Activated CD8-positive, alpha-beta memory T cell treated with anti-CD3 and anti-CD28 coated beads, Interleukin-2, amount 10 ng/mL, durations not matched to agents 7 days and 5 days (primary cell): ENCODE data around the gene MMP17. TPM values are rescaled to one million over a fixed set of nuclear protein-coding genes. Genes with fewer than 3 reads are reported as not detected.
A peak's percentile ranks its signal among the peaks of the same experiment; 100 is the strongest.

ENCODE experiments used
- ATAC-seq: fragments of 150-1000 bp; cut with Tn5 transposase; one replicate; pipeline ENCODE4 v1.10.0; 2021; ENCODE audit warnings: moderate library complexity
- CTCF ChIA-PET: fragments of 350-600 bp; sonication (Branson Sonifier 250); formaldehyde crosslinking; loops from one replicate; lab custom pipeline; 2021; ENCODE audit warnings: antibody characterized with exemption; lab: Charles Lee
- DNase-seq: peaks from one replicate; pipeline ENCODE4 v3.0.0-alpha.2; 2020
- H3K27ac Mint-ChIP-seq: one replicate; pipeline ENCODE4 v1.8.0; 2021; ENCODE audit warnings: mild to moderate bottlenecking, mixed read lengths
- H3K27me3 Mint-ChIP-seq: one replicate; pipeline ENCODE4 v1.8.0; 2021; ENCODE audit warnings: mixed read lengths
- H3K36me3 Mint-ChIP-seq: one replicate; pipeline ENCODE4 v1.8.0; 2021; ENCODE audit warnings: mild to moderate bottlenecking, mixed read lengths
- H3K4me1 Mint-ChIP-seq: one replicate; pipeline ENCODE4 v1.8.0; 2021; ENCODE audit warnings: mixed read lengths
- H3K4me3 Mint-ChIP-seq: one replicate; pipeline ENCODE4 v1.8.0; 2021; ENCODE audit warnings: mild to moderate bottlenecking, moderate library complexity, mixed read lengths
- H3K9me3 Mint-ChIP-seq: one replicate; pipeline ENCODE4 v1.8.0; 2022; ENCODE audit warnings: low read depth, mixed read lengths
- total RNA-seq, 2 experiments: library from RNA; stranded (reverse); gene quantifications; one replicate each; pipeline ENCODE4 v1.2.3, GENCODE V29; 2021

Gene MMP17
- total RNA-seq, result not detected

- Mint-ChIP-seq H3K4me3 (no peak within 1 kb of the TSS), H3K27me3 (peaks cover 51% of the 10 kb centered on the region), H3K27ac (no peak within 1 kb of the TSS), H3K9me3 (no peaks in the 10 kb centered on the region), H3K4me1 (peaks cover 7% of the 10 kb centered on the region), H3K36me3 (no peaks in the 10 kb centered on the region)
- CTCF ChIA-PET, result no interaction called here
- ATAC-seq, result peak; percentile 67
- DNase-seq, result no peak
These were observed at the start of gene MMP17 for GRCh38 chr12:131827961-131828534. TSS of gene MMP17 (plus strand) at chr12:131828393. CDS start at chr12:131828495, 102 bp downstream.

GRCh38 chr12:131779027-131779426, 49.2 kb upstream of the MMP17 start:
- Mint-ChIP-seq H3K27me3 (no peaks in the 10 kb centered on the region), H3K9me3 (no peaks in the 10 kb centered on the region), H3K36me3 (peaks cover 30% of the 10 kb centered on the region), H3K4me3 (no peak overlapping the region), H3K27ac (no peak overlapping the region), H3K4me1 (peaks cover 2% of the 10 kb centered on the region)
- CTCF ChIA-PET, result no interaction called here
- no peak for ATAC-seq
- no peak for DNase-seq

- H3K27ac Mint-ChIP-seq, result no peak overlapping the region
- H3K27me3 Mint-ChIP-seq, result no peaks in the 10 kb centered on the region
- no peaks in the 10 kb centered on the region for H3K9me3 Mint-ChIP-seq
- DNase-seq (no peak), ATAC-seq (no peak)
- CTCF ChIA-PET, result no interaction called here
- no peak overlapping the region for H3K4me3 Mint-ChIP-seq
- H3K36me3 Mint-ChIP-seq, result peaks cover 28% of the 10 kb centered on the region
- no peaks in the 10 kb centered on the region for H3K4me1 Mint-ChIP-seq
These were observed 46.1 kb upstream of the MMP17 start for GRCh38 chr12:131782061-131782460.

GRCh38 chr12:131783915-131784541, 44.2 kb upstream of the MMP17 start:
- H3K27ac Mint-ChIP-seq, result no peak overlapping the region
- DNase-seq, result no peak
- ATAC-seq, result no peak
- CTCF ChIA-PET, result no interaction called here
- no peak overlapping the region for H3K4me3 Mint-ChIP-seq
- H3K27me3 Mint-ChIP-seq, result no peaks in the 10 kb centered on the region
- peaks cover 19% of the 10 kb centered on the region for H3K36me3 Mint-ChIP-seq
- no peaks in the 10 kb centered on the region for H3K9me3 Mint-ChIP-seq
- H3K4me1 Mint-ChIP-seq, result no peaks in the 10 kb centered on the region

GRCh38 chr12:131784909-131785762, 43.1 kb upstream of the MMP17 start:
- no peaks in the 10 kb centered on the region for H3K9me3 Mint-ChIP-seq
- no peak for DNase-seq
- H3K4me3 Mint-ChIP-seq, result no peak overlapping the region
- CTCF ChIA-PET, result interaction anchor here (0.6 kb wide), 1 partner anchor 333 kb away, joined by 3 read pairs; no protein-coding TSS in a partner anchor
- ATAC-seq, result no peak
- H3K36me3 Mint-ChIP-seq, result peaks cover 20% of the 10 kb centered on the region
- no peaks in the 10 kb centered on the region for H3K4me1 Mint-ChIP-seq
- H3K27me3 Mint-ChIP-seq, result no peaks in the 10 kb centered on the region
- no peak overlapping the region for H3K27ac Mint-ChIP-seq

- Mint-ChIP-seq H3K36me3 (peaks cover 22% of the 10 kb centered on the region), H3K27me3 (no peaks in the 10 kb centered on the region), H3K4me1 (no peaks in the 10 kb centered on the region), H3K27ac (no peak overlapping the region), H3K9me3 (no peaks in the 10 kb centered on the region), H3K4me3 (no peak overlapping the region)
- no peak for ATAC-seq
- DNase-seq, result no peak
- CTCF ChIA-PET, result interaction anchor here (0.6 kb wide), 1 partner anchor 333 kb away, joined by 3 read pairs; no protein-coding TSS in a partner anchor
These were observed 42.3 kb upstream of the MMP17 start for GRCh38 chr12:131785763-131786330.

GRCh38 chr12:131786331-131786730, 41.9 kb upstream of the MMP17 start:
- no peaks in the 10 kb centered on the region for H3K9me3 Mint-ChIP-seq
- no peak overlapping the region for H3K27ac Mint-ChIP-seq
- no peak for DNase-seq
- ATAC-seq, result no peak
- H3K27me3 Mint-ChIP-seq, result no peaks in the 10 kb centered on the region
- H3K4me1 Mint-ChIP-seq, result no peaks in the 10 kb centered on the region
- peaks cover 24% of the 10 kb centered on the region for H3K36me3 Mint-ChIP-seq
- CTCF ChIA-PET, result no interaction called here
- no peak overlapping the region for H3K4me3 Mint-ChIP-seq

- peaks cover 25% of the 10 kb centered on the region for H3K36me3 Mint-ChIP-seq
- H3K27me3 Mint-ChIP-seq, result no peaks in the 10 kb centered on the region
- CTCF ChIA-PET, result no interaction called here
- no peak for ATAC-seq
- no peaks in the 10 kb centered on the region for H3K4me1 Mint-ChIP-seq
- no peak overlapping the region for H3K4me3 Mint-ChIP-seq
- no peak overlapping the region for H3K27ac Mint-ChIP-seq
- no peaks in the 10 kb centered on the region for H3K9me3 Mint-ChIP-seq
- no peak for DNase-seq
These were observed 41.0 kb upstream of the MMP17 start for GRCh38 chr12:131787143-131787660.

GRCh38 chr12:131788070-131788469, 40.1 kb upstream of the MMP17 start:
- ATAC-seq (no peak), DNase-seq (no peak)
- H3K4me3 Mint-ChIP-seq, result no peak overlapping the region
- CTCF ChIA-PET, result no interaction called here
- no peaks in the 10 kb centered on the region for H3K4me1 Mint-ChIP-seq
- H3K27ac Mint-ChIP-seq, result no peak overlapping the region
- H3K27me3 Mint-ChIP-seq, result no peaks in the 10 kb centered on the region
- peaks cover 25% of the 10 kb centered on the region for H3K36me3 Mint-ChIP-seq
- no peaks in the 10 kb centered on the region for H3K9me3 Mint-ChIP-seq

GRCh38 chr12:131789638-131790037, 38.6 kb upstream of the MMP17 start:
- Mint-ChIP-seq H3K27me3 (no peaks in the 10 kb centered on the region), H3K4me3 (no peak overlapping the region), H3K36me3 (peaks cover 25% of the 10 kb centered on the region), H3K27ac (no peak overlapping the region), H3K4me1 (no peaks in the 10 kb centered on the region), H3K9me3 (no peaks in the 10 kb centered on the region)
- ATAC-seq (no peak), DNase-seq (no peak)
- CTCF ChIA-PET, result no interaction called here

- Mint-ChIP-seq H3K9me3 (no peaks in the 10 kb centered on the region), H3K36me3 (peaks cover 22% of the 10 kb centered on the region), H3K4me1 (no peaks in the 10 kb centered on the region), H3K4me3 (no peak overlapping the region), H3K27me3 (no peaks in the 10 kb centered on the region), H3K27ac (no peak overlapping the region)
- no peak for ATAC-seq
- CTCF ChIA-PET, result no interaction called here
- no peak for DNase-seq
These were observed 34.8 kb upstream of the MMP17 start for GRCh38 chr12:131793243-131794022.

GRCh38 chr12:131794061-131794460, 34.1 kb upstream of the MMP17 start:
- H3K9me3 Mint-ChIP-seq, result no peaks in the 10 kb centered on the region
- H3K27ac Mint-ChIP-seq, result no peak overlapping the region
- ATAC-seq, result no peak
- peaks cover 25% of the 10 kb centered on the region for H3K36me3 Mint-ChIP-seq
- no peak overlapping the region for H3K4me3 Mint-ChIP-seq
- no peaks in the 10 kb centered on the region for H3K4me1 Mint-ChIP-seq
- DNase-seq, result no peak
- CTCF ChIA-PET, result no interaction called here
- H3K27me3 Mint-ChIP-seq, result no peaks in the 10 kb centered on the region

- H3K36me3 Mint-ChIP-seq, result peaks cover 27% of the 10 kb centered on the region
- H3K27me3 Mint-ChIP-seq, result no peaks in the 10 kb centered on the region
- no peak overlapping the region for H3K4me3 Mint-ChIP-seq
- no peaks in the 10 kb centered on the region for H3K9me3 Mint-ChIP-seq
- no peak overlapping the region for H3K27ac Mint-ChIP-seq
- DNase-seq (no peak), ATAC-seq (no peak)
- CTCF ChIA-PET, result no interaction called here
- H3K4me1 Mint-ChIP-seq, result no peaks in the 10 kb centered on the region
These were observed 33.6 kb upstream of the MMP17 start for GRCh38 chr12:131794573-131794972.
